Activated effector memory CD4-positive, alpha-beta T cell treated with anti-CD3 and anti-CD28 coated beads, Interleukin-2, amount 50 U/mL, for 16 hours (primary cell): ENCODE data around the gene SORBS1.
"Not testable (repeated sequence)": the region's sequence is repeated elsewhere in the genome, so short reads cannot be mapped to it uniquely, and the experiment has no call there.

Experiments
- DNase-seq: peaks from one replicate; pipeline ENCODE4 v3.0.0-alpha.2; 2020

The SORBS1 gene

GRCh38 chr10:95374597-95375209 is 186.5 kb downstream of the SORBS1 start:
- peak; percentile 75 for DNase-seq

- DNase-seq, result no peak
Measured at GRCh38 chr10:95373660-95374059, 187.5 kb downstream of the SORBS1 start.

GRCh38 chr10:95364342-95364741 is 196.8 kb downstream of the SORBS1 start:
- no peak for DNase-seq

- DNase-seq, result no peak
Measured at GRCh38 chr10:95363303-95363912, 197.8 kb downstream of the SORBS1 start.

- DNase-seq, result no peak
Measured at GRCh38 chr10:95360122-95360714, 201.0 kb downstream of the SORBS1 start.

- DNase-seq, result no peak
Measured at GRCh38 chr10:95359466-95359865, 201.7 kb downstream of the SORBS1 start.

GRCh38 chr10:95356190-95356955 is 204.8 kb downstream of the SORBS1 start:
- DNase-seq, result no peak

- DNase-seq, result no peak
Measured at GRCh38 chr10:95355301-95355700, 205.9 kb downstream of the SORBS1 start.

- DNase-seq, result no peak
Measured at GRCh38 chr10:95354110-95354509, 207.1 kb downstream of the SORBS1 start.

GRCh38 chr10:95353123-95353522 is 208.0 kb downstream of the SORBS1 start:
- no peak for DNase-seq

GRCh38 chr10:95352684-95353083 is 208.5 kb downstream of the SORBS1 start:
- no peak for DNase-seq

GRCh38 chr10:95350830-95351228 is 210.3 kb downstream of the SORBS1 start:
- no peak for DNase-seq

GRCh38 chr10:95350219-95350829 is 210.8 kb downstream of the SORBS1 start:
- DNase-seq, result no peak

GRCh38 chr10:95347402-95347766 is 213.8 kb downstream of the SORBS1 start:
- DNase-seq, result not testable (repeated sequence)

GRCh38 chr10:95346715-95347401 is 214.3 kb downstream of the SORBS1 start:
- no peak for DNase-seq

GRCh38 chr10:95343573-95343972 is 217.6 kb downstream of the SORBS1 start:
- DNase-seq, result no peak

GRCh38 chr10:95341716-95342130 is 219.4 kb downstream of the SORBS1 start:
- DNase-seq, result no peak

GRCh38 chr10:95339863-95340262 is 221.3 kb downstream of the SORBS1 start:
- no peak for DNase-seq

GRCh38 chr10:95337423-95338160 is 223.6 kb downstream of the SORBS1 start:
- no peak for DNase-seq

- no peak for DNase-seq
Measured at GRCh38 chr10:95336702-95337101, 224.5 kb downstream of the SORBS1 start.

GRCh38 chr10:95335933-95336699 is 225.1 kb downstream of the SORBS1 start:
- DNase-seq, result no peak
